HEK293T (cell line): ENCODE results near the gene TSPAN6.

Source experiments
- BHLHE40 ChIP-seq: fragments of 450-650 bp; IDR thresholded peaks from 2 replicates; pipeline ENCODE4 v1.6.1; 2016; ENCODE audit warnings: mild to moderate bottlenecking, moderate library complexity, borderline replicate concordance
- ELF4 ChIP-seq: fragments of 450-650 bp; IDR thresholded peaks from 2 replicates; pipeline ENCODE4 v1.6.1; 2017; ENCODE audit warnings: antibody characterized with exemption
- FOXK2 ChIP-seq: fragments of 450-650 bp; IDR thresholded peaks from 2 replicates; pipeline ENCODE4 v1.6.1; 2016; ENCODE audit warnings: mild to moderate bottlenecking
- FOXM1 ChIP-seq: fragments of 450-650 bp; IDR thresholded peaks from 2 replicates; pipeline ENCODE4 v1.6.1; 2017; ENCODE audit warnings: mild to moderate bottlenecking, borderline replicate concordance
- SP1 ChIP-seq: fragments of 450-650 bp; IDR thresholded peaks from 2 replicates; pipeline ENCODE4 v1.6.1; 2017
- TF ChIP-seq, protein P1 (sequence below): fragments of 450-650 bp; IDR thresholded peaks from 2 replicates; pipeline ENCODE4 v1.6.1; 2016

DNA sequence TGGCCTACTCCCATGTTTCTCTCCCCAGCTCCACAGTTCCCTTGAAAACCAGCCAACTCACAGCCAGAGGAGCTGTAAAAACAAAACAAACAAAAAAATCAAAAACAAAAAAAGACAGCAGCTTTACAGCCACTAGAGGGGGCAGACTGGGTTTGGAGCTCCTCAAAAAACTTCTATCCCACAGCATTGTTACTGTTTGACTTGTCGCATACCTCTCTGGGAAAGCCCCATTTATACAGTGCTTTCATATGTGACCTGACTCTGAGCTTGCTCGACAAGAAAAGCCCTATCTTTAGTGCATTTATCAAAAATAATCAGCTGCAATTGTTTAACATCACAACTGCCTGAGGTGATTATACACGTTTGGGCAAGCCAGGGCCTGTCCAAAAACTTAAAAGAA is 21.6 kb downstream of the TSPAN6 start:
- TF ChIP-seq SP1 (no peak), FOXM1 (no peak), ELF4 (no peak), FOXK2 (no peak), BHLHE40 (no peak)
- TF ChIP-seq, protein P1, sequence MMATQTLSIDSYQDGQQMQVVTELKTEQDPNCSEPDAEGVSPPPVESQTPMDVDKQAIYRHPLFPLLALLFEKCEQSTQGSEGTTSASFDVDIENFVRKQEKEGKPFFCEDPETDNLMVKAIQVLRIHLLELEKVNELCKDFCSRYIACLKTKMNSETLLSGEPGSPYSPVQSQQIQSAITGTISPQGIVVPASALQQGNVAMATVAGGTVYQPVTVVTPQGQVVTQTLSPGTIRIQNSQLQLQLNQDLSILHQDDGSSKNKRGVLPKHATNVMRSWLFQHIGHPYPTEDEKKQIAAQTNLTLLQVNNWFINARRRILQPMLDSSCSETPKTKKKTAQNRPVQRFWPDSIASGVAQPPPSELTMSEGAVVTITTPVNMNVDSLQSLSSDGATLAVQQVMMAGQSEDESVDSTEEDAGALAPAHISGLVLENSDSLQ = no peak
